Endometrial microvascular endothelial cells (primary cell): ENCODE data around the gene SLC16A4. TPM values are rescaled to one million over a fixed set of nuclear protein-coding genes. Genes with fewer than 3 reads are reported as not detected.
"Not testable (repeated sequence)": the region's sequence is repeated elsewhere in the genome, so short reads cannot be mapped to it uniquely, and the experiment has no call there.

Source experiments
- in situ Hi-C: cut with HindIII; loops from 2 replicates; pipeline ENCODE4 v1.10.0; 2017; ENCODE audit warnings: low sequenced_read_pairs, low pct_unique_long_range_greater_than_20kb; ENCODE audit errors: inconsistent ontology term
- total RNA-seq: library from RNA; depleted of rRNA; stranded (reverse); fragments of >200 nt; gene quantifications from one replicate; pipeline ENCODE4 v1.2.3, GENCODE V29; 2015; ENCODE audit errors: inconsistent ontology term

Gene SLC16A4
- 11.2 TPM for total RNA-seq

DNA sequence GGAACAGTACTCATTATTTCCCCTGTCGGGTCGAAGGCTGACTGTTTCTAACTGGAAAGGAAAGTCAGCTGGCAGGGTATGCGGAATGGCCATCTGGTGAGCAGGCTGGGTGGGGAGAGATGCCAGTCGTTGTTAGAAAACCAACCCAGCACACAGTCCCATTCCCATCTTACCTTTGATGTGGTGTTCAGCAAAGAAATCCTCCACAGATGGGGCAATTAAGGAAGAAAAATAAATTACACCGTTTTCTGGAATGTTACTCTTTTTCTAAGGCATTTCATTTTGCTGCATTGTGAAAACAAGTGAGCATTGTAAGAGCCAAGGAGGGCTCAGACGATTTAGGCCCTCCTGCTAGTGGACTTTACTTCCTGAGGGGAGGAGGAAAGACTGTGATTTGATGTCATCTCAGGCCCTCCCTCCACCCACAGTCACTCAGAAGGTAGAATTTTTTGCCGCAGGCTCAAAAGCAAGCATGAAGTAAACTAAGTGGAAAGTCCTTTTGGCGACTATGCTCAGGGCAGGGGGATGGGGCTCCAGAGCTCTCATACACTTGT lies at the start of gene SLC16A4:
SLC16A4 (minus strand) TSS at position 335 of the 554 bp plus-strand sequence. CDS start 1,703 bp downstream, outside the sequence.
- in situ Hi-C loops = no loop called here

DNA sequence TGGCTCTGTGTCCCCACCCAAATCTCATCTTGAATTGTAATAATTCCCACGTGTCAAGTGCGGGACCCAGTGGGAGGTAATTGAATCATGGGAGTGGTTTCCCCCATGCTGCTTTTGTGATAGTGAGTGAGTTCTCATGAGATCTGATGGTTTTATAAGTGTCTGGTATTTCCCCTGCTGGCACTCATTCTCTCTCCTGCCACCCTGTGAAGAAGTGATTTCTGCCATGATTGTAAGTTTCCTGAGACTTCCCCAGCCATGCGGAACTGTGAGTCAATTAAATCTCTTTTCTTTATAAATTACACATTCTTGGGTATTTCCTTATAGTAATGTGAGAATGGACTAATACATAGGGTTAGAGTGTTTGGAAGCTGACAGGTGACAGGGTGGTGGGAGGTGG lies 49.0 kb upstream of the SLC16A4 start:
- in situ Hi-C loops = not testable (repeated sequence)

- in situ Hi-C loops = no loop called here
Measured at GRCh38 chr1:110438893-110439292, 48.1 kb upstream of the SLC16A4 start.

DNA sequence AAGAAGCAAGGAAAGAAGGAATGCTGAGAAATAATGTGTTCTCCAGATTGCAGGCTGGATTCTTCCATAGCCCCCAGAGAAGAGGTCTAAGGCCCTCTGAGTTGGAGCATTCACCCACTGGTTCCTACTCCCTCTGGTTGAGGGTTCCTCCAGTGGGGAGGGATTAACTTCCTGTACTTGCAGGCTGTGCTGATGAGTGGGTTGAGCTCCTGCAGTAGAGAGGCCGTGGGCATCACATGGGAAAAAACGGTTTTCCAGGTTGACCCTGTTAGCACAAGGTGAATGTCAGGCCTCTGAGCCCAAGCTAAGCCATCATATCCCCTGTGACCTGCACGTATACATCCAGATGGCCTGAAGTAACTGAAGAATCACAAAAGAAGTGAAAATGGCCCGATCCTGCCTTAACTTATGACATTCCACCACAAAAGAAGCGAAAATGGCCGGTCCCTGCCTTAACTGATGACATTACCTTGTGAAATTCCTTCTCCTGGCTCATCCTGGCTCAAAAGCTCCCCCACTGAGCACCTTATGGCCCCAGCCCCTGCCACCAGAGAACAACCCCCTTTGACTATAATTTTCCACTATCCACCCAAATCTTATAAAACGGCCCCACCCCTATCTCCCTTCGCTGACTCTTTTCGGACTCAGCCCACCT lies 46.9 kb upstream of the SLC16A4 start:
- in situ Hi-C loops = not testable (repeated sequence)

- in situ Hi-C loops = no loop called here
Measured at GRCh38 chr1:110436635-110437034, 45.8 kb upstream of the SLC16A4 start.

DNA sequence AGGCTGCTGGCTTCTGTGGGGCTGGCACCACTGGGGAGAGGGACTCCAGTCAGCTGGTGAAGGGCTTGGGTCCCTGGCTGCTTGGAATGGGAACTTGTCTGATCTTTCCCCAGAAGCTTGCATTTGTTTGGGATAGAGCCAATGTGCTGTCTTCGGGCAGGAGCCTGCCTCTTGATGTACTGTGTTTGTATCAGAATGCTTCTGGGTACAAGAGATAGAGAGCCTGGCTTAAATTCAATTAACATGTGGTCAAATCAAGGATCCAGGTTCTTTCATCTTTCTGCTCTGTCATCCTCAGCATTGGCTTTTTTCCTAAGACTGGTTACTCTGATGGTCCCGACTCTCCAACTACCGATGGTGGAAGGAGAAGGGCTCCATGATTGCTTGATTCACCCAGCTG lies 44.1 kb upstream of the SLC16A4 start:
- in situ Hi-C loops = no loop called here

DNA sequence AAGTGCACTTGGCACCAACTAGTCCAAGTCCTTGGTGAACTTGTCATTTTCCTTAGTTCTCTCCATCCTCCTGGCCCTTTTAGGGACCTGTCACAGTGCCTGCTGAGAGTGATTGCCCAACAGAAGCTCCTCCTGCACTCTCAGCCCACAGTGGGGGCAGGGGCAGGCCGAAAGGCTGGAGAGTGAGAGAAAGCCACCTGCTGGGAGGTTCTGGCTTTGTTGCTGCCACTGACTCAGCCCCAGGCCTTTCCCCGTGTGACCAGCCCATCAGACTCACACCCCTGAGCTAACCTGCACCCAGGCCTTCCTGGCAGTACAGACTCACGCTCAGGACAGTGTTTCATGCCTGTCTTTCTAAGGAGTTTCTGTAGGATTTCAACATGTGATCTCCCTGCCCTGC lies 43.0 kb upstream of the SLC16A4 start:
- in situ Hi-C loops = no loop called here

GRCh38 chr1:110433213-110433612 lies 42.4 kb upstream of the SLC16A4 start:
- in situ Hi-C loops = no loop called here

- in situ Hi-C loops = no loop called here
Measured at GRCh38 chr1:110430901-110431300, 40.1 kb upstream of the SLC16A4 start.

DNA sequence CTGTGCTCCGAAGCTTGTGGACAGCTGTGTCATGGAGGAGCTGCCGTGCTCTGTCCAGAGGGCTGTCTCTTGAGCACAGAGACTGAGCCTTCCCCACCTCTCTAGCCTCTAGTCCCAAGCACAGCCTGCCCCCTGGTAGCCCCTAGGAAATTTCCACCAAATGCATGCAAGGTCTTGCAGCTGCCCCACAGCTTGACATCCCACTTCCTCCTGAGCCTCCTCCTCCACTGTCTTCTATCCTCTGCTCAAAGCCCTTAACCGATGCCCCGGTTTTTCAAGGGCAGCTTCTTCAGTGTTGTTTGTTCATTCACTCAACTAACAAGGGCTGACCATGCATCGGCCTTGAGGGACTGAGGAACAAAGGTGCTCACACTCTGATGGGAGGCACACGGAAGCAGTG lies 39.5 kb upstream of the SLC16A4 start:
- in situ Hi-C loops = no loop called here

- in situ Hi-C loops = no loop called here
Measured at GRCh38 chr1:110428946-110429345, 38.1 kb upstream of the SLC16A4 start.

GRCh38 chr1:110426854-110427253 lies 36.0 kb upstream of the SLC16A4 start:
- in situ Hi-C loops = no loop called here

GRCh38 chr1:110425612-110426152 lies 34.9 kb upstream of the SLC16A4 start:
- in situ Hi-C loops = no loop called here

GRCh38 chr1:110424699-110425611 lies 34.1 kb upstream of the SLC16A4 start:
- in situ Hi-C loops = no loop called here

- in situ Hi-C loops = no loop called here
Measured at GRCh38 chr1:110420874-110421793, 30.3 kb upstream of the SLC16A4 start.

DNA sequence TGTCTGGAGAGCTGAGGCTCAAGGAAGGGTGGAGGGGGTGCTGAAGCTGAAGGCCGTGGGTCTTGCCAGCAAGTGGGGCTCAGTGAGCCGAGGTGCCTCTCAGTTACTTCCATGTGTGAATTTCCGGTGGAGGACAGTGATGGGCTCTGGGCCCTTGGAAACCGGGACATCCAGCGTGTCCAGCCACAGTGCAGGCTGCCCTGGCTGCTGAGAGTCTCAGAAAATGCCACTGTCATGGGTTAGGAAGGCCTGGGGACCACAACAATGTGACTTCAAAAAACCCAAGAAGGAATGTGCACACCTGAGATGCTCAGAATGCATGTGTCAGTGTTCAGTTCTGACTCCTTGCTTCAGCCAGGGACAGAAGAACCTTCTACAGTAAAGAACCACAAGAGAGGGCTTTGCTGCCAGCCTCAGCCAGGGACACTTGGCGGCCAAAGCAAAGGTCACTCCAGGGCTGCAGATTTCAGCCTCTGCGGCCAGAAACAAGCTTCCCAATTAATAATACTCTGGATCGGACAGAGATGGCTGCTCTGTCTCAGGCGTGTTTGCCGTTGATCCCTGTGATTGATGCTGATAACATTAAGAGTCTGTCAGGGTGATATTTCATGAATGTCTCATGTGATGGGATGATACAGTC lies 29.3 kb upstream of the SLC16A4 start:
- in situ Hi-C loops = no loop called here

DNA sequence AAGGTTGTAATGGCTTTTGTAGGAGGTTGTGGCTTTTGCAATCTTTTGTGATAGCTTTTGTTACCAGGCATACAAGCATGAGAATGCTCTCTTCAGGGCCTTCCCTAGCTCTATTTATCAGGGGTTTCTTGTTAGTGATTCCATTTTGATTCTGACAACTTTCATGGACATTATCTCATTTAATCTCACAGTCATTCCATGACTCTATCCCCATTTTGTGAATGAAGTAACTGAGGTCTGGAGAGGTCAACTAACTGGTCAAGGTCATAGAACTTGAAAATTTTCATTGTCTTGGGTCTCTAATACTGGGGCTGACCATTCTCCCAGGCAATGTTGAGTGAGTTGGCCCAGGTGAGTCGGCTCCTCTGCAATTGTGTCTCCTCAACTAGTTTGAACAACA lies 27.9 kb upstream of the SLC16A4 start:
- in situ Hi-C loops = no loop called here

DNA sequence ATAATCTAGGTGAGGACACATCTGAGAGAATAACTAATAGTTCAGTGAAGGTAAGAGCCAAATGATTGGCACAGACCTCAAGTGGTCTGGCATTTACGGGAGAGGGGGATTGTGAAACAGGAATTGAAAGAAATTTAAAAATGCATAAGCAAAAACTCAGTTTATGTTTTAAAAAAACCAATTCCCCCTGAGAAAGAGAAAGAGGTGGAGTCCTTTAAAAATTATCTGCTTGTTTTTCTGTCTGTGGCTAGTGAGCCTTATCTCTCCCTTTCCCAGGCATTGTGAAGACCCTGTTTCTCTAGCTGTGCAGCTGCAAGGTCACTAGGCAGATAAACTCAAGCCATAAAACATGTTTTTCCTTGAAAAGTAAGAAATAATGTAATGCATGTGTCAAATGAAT lies 22.2 kb upstream of the SLC16A4 start:
- in situ Hi-C loops = not testable (repeated sequence)
